Daoy (cell line): ENCODE data around the gene PRSS23. TPM values are rescaled to one million over a fixed set of nuclear protein-coding genes. Genes with fewer than 3 reads are reported as not detected.
"Not testable (repeated sequence)": the region's sequence is repeated elsewhere in the genome, so short reads cannot be mapped to it uniquely, and the experiment has no call there.

ENCODE experiments used
- DNase-seq: peaks from one replicate; pipeline ENCODE4 v3.0.0-alpha.2; 2015; ENCODE audit warnings: low read depth
- total RNA-seq: library from RNA; depleted of rRNA; stranded (reverse); fragments of >200 nt; shearing (Covaris generic); gene quantifications from 2 replicates; pipeline ENCODE4 v1.2.3, GENCODE V29; 2014; rRNA removed

Gene PRSS23
- total RNA-seq, 1 experiment from 2014 or later: 97.4 TPM

DNA sequence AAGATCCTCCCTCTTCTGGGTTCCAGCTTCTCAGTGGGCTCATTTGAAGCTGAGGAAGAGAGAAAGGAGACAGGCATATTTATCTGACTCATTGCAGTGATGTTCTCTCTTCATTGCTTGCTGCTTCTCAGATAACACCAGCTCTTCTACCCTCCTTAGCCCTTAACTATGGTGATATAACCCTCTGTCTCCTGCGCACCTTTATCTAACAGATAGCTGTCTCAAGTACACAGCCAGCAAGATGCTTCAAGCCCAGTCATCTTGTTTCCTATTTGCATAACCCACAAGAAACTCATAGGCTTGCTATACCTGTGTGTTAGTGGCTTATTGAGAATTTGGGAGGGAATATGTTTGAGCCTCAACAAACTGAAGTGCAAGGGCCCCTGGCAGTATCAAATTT is 12.6 kb downstream of the PRSS23 start:
- DNase-seq: no peak

DNA sequence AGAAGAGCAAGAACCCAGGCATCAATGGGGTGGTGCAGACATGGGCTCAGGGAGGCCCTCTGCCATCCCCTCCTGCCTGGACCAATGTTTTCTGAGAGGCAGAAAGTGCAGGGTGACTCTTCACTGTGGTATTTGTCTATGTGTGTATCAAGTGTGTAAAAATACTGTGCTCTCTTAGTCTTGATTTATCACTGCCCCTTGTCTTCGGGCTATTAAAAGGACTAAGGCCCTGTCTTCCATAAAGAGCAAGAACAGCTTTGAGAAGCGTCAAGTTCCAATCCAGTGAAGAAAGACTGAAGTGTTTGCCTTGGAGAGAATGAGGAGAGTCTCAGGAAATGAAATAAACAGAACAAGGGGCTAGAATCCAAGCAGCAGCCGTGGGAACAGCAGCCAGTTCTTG is 14.4 kb downstream of the PRSS23 start:
- DNase-seq: peak; percentile 51

DNA sequence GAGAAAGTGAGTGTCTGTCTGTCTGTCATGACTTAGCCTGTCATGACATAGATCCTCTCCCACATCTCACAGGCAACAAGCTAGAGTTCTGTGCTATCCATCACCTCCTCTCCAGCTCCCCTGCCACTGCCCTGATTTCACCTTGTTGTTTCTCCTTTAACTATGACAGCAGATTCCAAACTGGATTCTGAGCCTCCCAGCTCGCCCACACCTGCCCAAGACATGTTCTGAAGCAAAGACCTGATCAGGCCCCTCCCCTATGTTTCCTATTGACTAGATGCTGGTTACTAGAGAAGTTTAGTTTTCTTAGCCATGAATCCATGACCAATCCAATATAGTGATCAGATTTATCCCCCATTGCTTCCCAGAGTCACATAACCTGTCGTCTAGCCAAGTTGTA is 15.4 kb downstream of the PRSS23 start:
- DNase-seq: no peak

DNA sequence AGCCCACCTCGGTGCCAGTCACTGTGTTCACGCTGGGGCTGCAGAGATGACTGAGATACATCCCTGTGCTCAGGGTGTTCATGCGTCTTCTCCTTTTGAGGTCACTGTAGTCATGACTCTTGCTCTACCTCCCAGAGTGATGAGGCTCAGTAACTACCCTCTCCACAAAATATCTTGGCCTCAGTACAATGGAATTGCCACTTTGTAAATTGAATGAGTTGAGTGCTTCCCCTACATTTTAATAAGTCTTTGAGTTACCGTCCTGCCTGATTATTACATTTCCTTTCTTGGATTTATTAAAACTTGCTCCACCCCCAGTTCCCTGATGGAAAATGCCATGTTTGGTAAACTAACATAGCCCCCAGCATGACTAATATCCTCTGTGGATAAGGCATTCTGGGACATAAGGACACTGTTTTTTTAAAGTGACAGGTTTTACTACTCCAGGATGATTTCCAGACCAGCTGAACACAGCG is 15.9 kb downstream of the PRSS23 start:
- DNase-seq: peak; percentile 49

DNA sequence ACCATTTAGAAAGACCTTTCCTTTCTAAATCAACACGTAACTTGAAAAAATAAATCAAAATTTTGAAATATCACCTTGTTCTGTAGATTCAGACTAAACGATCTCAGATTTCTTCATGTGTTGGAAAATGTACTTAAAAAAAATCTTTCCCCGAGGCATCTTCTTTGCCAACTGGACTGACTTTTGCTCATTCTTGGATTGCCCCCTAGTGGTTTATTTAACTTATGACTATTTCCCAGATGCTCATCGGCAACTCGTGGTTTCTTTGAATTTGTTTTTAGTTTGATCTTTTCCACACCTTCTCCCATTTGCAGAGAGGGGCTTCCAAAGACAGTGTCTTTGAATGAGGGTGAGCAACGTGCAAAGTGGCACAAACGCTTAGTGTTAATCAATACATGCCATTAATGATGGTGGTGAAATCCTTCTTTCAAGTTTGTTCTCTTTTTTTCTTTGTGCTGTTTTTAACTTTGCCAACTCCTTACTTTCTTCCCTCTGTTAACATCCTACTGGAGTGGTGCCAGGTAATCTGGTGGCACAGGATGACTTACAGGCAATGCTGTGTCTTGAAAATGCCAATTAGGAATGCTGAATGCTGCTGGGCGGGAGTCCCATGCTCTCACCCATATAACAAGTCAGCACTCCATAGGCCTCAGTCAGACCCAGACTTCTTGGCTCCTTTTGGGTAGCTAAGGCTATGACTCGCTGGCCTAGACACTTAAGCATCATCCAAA is 18.3 kb downstream of the PRSS23 start:
- peak; percentile 56 for DNase-seq

DNA sequence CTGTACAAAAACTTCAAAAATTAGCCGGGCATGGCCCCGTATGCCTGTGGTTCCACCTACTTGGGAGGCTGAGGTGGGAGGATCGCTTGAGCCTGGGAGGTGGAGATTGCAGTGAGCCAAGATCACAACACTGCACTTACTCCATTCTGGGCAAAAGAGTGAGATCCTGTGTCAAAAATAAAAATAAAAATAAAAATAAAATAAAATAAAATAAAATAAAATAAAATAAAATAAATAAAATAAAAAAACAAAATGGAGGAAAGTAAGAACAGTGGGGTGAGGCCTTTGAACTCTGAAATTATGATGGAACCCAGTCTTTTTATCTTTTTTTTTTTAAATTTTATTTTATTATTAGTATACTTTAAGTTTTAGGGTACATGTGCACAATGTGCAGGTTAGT is 23.8 kb downstream of the PRSS23 start:
- DNase-seq: not testable (repeated sequence)

DNA sequence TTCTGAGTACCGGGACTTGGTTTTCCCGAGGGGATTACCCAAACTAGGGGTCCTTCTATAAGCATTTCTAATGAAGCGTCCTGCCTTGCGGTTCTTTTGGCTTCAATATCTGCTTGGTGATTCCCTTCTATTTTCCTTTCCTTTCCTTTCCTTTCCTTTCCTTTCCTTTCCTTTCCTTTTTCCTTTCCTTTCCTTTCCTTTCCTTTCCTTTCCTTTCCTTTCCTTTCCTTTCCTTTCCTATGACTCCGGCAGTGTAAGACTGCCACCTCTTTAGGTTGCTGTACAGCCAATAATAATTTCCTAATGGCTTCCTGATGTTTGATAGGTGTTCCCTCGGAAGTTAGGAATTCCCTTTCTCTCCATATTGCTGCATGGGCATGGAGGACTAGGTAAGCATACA is 34.0 kb downstream of the PRSS23 start:
- DNase-seq: not testable (repeated sequence)

DNA sequence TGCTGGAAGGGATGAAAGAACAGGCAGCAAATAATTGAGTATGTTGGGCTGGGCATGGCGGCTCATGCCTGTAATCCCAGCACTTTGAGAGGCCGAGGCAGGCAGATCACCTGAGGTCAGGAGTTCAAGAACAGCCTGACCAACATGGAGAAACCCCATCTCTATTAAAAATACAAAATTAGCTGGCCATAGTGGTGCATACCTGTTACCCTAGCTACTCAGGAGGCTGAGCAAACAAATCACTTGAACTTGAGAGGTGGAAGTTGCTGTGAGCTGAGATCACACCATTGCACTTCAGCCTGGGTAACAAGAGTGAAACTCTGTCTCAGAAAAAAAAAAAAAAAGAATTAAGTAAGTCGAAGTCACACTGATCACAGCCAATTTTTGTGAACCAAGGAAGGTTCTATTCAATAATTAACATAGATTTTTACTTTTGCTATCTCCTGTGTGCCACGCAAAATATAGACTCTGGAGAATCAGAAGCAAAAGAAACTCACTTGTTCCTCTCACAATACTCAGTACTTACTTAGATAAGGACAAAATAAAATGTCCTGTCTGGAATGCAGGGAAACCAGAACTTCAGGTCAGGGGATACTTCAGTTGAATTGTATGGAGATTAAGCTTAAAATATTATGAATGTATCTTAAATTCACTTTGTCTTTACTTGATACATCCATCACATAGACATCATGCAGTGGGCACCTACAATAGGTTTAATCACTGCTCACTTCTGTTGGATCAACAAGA is 44.6 kb downstream of the PRSS23 start:
- not testable (repeated sequence) for DNase-seq

DNA sequence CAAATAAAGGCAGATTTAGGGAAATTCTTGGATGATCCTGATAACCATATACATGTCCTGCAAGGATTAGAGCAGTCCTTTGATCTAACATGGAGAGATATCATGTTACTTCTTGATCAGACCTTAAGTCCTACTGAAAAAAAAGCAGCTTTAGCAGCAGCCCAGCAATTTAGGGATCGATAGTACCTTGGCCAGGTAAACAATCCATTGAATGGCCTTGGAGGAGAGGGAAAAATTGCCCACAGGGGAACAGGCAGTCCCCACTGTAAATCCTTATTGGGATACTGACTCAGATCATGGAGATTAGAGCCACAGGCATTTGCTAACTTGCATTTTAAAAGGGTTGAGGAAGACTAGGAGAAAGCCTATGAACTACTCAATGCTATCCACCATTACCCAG is 47.8 kb downstream of the PRSS23 start:
- no peak for DNase-seq

DNA sequence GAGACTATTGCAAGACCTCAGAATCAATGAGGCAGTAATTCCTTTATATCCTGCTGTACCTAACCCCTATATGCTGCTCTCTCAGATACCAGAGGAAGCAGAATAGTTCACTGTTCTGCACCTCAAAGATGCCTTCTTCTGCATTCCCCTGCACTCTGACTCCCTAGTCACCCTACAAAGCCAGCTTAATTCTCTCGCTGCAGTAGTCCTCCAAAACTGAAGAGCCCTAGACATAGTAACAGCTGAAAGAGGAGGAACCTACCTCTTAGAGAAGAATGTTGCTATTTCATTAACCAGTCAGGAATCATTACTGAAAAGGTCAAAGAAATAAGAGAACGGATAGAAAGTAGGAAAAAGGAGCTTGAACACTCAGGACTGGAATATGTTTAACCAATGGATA is 49.3 kb downstream of the PRSS23 start:
- no peak for DNase-seq

Other genes starting within 250 kb of the PRSS23 start
- gene ME3, start 127.9 kb upstream of the PRSS23 start, total RNA-seq: 29.8 and 33.8 TPM in 2 replicates
- gene FZD4, start 154.9 kb downstream of the PRSS23 start, total RNA-seq: 1.9 and 2.9 TPM in 2 replicates
- gene TMEM135, start 237.4 kb downstream of the PRSS23 start, total RNA-seq: 5.4 and 8.3 TPM in 2 replicates